LNCaP clone FGC (cell line): ENCODE data around the gene TC2N.
"Not testable (repeated sequence)": the region's sequence is repeated elsewhere in the genome, so short reads cannot be mapped to it uniquely, and the experiment has no call there.

ENCODE experiments used
- DNase-seq: peaks from one replicate; pipeline ENCODE4 v3.0.0-alpha.2; 2011; ENCODE audit warnings: low read depth
- H3K4me3 ChIP-seq: 2 replicates; pipeline ENCODE4 v1.5.1; 2011; ENCODE audit warnings: mild to moderate bottlenecking, low read depth, low read length, control low read depth
- TF ChIP-seq, protein P1 (sequence below): IDR thresholded peaks from 2 replicates; pipeline ENCODE4 v1.5.1; 2012; ENCODE audit warnings: mild to moderate bottlenecking; ENCODE audit not compliant: control insufficient read depth, insufficient read depth; ENCODE audit errors: extremely low read depth

TC2N gene

DNA sequence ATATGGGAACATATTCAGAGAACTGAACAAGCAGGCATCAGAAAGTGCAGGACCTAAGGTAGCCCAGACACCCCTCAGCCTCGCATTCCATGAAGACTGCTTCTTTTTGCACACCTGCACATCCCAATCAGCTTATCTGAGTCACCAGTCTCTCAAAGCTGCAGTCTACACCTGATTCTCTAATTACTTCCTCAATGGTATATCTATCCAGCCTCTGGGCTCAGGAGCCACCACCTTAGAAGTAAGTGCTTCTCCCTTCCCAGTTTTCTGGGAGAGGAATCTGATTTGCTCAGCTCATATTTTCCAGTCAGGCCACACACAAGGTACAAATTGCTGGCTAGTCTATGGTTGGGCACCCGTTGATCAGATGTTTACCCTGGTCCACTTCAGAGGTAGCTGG, 21.7 kb downstream of the TC2N start:
- H3K4me3 ChIP-seq = no peak overlapping the region
- DNase-seq = no peak
- TF ChIP-seq, protein P1, sequence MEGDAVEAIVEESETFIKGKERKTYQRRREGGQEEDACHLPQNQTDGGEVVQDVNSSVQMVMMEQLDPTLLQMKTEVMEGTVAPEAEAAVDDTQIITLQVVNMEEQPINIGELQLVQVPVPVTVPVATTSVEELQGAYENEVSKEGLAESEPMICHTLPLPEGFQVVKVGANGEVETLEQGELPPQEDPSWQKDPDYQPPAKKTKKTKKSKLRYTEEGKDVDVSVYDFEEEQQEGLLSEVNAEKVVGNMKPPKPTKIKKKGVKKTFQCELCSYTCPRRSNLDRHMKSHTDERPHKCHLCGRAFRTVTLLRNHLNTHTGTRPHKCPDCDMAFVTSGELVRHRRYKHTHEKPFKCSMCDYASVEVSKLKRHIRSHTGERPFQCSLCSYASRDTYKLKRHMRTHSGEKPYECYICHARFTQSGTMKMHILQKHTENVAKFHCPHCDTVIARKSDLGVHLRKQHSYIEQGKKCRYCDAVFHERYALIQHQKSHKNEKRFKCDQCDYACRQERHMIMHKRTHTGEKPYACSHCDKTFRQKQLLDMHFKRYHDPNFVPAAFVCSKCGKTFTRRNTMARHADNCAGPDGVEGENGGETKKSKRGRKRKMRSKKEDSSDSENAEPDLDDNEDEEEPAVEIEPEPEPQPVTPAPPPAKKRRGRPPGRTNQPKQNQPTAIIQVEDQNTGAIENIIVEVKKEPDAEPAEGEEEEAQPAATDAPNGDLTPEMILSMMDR = no peak

DNA sequence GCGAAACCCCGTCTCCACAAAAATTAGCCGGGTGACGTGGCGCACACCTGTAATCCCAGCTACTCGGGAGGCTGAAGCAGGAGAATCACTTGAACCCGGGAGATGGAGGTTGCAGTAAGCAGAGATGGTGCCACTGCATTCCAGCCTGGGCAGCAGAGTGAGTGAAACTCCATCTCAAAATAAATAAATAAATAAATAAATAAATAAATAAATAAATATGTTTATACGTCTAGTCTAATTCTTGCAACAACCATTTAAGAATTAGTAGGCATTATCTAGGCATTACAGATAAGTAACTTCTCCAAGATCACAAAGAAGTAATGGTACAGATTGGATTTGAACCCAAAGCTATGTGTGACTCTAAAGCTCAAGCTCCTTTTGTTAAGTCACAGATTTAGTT, 22.3 kb downstream of the TC2N start:
- not testable (repeated sequence) for DNase-seq

GRCh38 chr14:91844029-91844428, 23.3 kb downstream of the TC2N start:
- DNase-seq = no peak
- TF ChIP-seq, protein P1 = no peak
- H3K4me3 ChIP-seq = no peak overlapping the region

More for the DNA sequence above, 22.3 kb downstream of the TC2N start:
- H3K4me3 ChIP-seq = not testable (repeated sequence)

DNA sequence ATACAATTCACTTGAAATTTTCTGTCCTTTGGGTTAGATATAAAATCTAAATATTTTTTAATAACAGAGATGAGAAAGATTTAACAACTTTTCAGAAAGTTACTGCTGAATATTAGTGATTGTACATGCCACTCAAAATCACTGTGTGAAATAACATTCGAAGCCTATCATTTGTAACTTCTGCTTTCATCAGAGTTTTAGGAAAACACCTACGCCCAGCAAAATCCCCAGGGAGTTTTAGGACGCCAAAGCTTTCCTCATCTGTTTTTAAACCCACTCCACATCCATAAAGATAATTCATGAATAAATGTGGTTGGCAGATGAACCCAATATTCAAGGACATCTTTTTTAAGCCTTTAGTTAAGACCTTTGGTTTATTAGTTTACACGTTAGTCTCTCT, 23.9 kb downstream of the TC2N start:
- no peak for DNase-seq
- TF ChIP-seq, protein P1 = no peak
- H3K4me3 ChIP-seq = no peak overlapping the region

DNA sequence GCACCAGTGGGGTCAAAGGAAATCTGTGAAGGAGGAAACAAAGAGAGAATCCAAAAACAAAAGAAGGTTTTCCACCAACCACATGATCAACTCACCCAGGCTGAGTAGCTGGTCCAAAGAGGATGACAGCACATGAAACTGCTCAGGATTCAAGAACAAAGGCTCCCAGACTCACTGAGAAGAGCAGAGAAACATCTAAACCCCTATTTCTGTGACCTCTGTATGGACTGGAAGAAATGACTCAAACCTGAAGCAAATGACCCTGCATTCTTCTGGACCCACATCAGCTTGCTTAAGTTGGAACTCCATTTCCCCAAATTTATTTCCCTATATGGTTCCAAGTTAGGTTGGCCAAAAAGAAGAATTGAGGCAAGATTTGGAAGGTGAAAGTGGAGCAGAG, 26.3 kb downstream of the TC2N start:
- no peak overlapping the region for H3K4me3 ChIP-seq
- TF ChIP-seq, protein P1 = no peak
- no peak for DNase-seq

DNA sequence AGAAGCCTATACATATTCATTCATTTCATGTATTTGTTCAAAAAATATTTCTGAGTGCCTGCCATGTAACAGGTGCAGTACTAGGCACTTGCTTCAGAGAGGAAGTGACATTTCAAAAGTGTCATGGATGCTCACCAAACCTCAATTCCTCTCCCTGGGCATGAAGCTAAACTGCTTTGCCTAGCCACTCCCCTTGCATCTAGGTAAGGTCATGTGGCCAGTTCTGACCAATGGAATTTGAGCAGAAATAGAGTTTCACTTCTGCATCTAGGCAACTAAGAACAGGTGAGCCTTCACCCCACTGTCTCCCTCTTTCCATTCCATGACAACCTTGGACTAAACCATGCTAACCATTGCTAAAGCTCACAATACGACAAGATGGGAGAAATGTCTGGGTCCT, 27.6 kb downstream of the TC2N start:
- DNase-seq = no peak
- TF ChIP-seq, protein P1 = no peak
- H3K4me3 ChIP-seq = no peak overlapping the region

GRCh38 chr14:91837076-91837475, 30.3 kb downstream of the TC2N start:
- DNase-seq = no peak
- peak overlapping the region; percentile 83 for H3K4me3 ChIP-seq
- TF ChIP-seq, protein P1 = no peak
